PC-3 (cell line): Measurements from ENCODE around the gene JCAD.

Experiments used
- EZH2 ChIP-seq: fragments of 300-600 bp; sonication (generic); IDR thresholded peaks from one replicate; pipeline ENCODE4 v1.6.1; 2017; ENCODE audit warnings: antibody characterized with exemption, mild to moderate bottlenecking, low read length; ENCODE audit not compliant: unreplicated experiment
- TF ChIP-seq, protein P1 (sequence below): fragments of 300-600 bp; sonication (generic); conservative IDR thresholded peaks from 2 replicates; pipeline ENCODE4 v1.5.1; 2017; ENCODE audit warnings: antibody characterized with exemption, low read depth, mild to moderate bottlenecking, low read length

DNA sequence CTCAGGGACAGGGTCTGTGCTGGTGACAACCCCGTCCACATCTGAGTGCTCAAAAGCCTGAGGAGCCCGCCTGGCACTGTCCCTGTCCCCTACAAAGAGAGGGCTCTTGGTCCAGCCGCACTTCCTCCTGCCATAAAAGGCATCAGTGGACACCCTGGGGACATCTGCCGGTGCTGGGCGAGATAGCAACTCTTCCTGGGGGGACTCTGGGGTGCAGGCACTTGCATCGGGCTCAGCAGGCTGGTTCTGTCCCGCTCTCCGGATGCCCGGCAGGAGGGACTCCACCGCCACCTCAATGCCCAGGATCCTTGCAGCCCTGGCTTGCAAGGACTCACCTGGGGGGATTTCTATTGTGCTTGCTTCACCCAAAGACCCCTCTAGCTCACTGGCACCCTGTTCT lies 32.8 kb downstream of the JCAD start:
- TF ChIP-seq, protein P1, sequence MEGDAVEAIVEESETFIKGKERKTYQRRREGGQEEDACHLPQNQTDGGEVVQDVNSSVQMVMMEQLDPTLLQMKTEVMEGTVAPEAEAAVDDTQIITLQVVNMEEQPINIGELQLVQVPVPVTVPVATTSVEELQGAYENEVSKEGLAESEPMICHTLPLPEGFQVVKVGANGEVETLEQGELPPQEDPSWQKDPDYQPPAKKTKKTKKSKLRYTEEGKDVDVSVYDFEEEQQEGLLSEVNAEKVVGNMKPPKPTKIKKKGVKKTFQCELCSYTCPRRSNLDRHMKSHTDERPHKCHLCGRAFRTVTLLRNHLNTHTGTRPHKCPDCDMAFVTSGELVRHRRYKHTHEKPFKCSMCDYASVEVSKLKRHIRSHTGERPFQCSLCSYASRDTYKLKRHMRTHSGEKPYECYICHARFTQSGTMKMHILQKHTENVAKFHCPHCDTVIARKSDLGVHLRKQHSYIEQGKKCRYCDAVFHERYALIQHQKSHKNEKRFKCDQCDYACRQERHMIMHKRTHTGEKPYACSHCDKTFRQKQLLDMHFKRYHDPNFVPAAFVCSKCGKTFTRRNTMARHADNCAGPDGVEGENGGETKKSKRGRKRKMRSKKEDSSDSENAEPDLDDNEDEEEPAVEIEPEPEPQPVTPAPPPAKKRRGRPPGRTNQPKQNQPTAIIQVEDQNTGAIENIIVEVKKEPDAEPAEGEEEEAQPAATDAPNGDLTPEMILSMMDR, result no peak
- no peak for TF ChIP-seq EZH2
